PC-9 (cell line): Measurements from ENCODE around the gene ZNF513.

Source experiments
- EZH2 ChIP-seq: fragments of 200-600 bp; sonication (generic); IDR thresholded peaks from 2 replicates; pipeline ENCODE4 v1.8.0; 2017; ENCODE audit warnings: antibody characterized with exemption, low read depth
- TF ChIP-seq, protein P1 (sequence below): fragments of 200-600 bp; sonication (generic); conservative IDR thresholded peaks from 2 replicates; pipeline ENCODE4 v1.6.1; 2017; ENCODE audit warnings: mixed run types, antibody characterized with exemption, mild to moderate bottlenecking, moderate library complexity

DNA sequence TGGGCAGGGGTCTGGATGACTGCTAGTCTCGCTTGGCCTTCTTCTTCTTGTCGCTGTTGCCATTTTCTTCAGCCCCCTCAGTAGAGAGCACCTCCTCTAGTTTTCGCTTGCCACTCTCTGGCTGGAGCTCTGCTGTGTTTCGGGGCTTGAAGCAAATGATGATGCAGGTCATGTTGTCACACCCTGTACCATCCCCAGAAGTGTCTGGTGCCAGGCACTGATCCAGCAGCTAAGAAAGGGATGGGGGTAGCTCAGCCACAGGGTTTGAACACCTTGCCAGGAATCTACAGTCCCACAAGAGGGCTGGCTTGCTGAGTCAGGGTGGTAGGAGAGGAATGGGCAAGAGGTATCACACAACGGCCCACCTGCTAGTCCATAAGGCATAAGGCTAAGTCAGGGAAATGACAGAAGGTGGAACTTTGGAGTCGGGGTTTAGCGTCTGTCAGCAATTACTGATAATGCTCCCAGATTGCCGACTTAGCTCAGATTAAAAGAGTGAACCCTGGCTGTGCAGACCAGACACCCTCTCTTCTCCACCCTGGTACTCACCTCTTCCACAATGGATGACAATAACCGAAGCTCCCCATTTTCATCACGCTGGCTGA lies 1.1 kb upstream of the ZNF513 start:
- TF ChIP-seq, protein P1, sequence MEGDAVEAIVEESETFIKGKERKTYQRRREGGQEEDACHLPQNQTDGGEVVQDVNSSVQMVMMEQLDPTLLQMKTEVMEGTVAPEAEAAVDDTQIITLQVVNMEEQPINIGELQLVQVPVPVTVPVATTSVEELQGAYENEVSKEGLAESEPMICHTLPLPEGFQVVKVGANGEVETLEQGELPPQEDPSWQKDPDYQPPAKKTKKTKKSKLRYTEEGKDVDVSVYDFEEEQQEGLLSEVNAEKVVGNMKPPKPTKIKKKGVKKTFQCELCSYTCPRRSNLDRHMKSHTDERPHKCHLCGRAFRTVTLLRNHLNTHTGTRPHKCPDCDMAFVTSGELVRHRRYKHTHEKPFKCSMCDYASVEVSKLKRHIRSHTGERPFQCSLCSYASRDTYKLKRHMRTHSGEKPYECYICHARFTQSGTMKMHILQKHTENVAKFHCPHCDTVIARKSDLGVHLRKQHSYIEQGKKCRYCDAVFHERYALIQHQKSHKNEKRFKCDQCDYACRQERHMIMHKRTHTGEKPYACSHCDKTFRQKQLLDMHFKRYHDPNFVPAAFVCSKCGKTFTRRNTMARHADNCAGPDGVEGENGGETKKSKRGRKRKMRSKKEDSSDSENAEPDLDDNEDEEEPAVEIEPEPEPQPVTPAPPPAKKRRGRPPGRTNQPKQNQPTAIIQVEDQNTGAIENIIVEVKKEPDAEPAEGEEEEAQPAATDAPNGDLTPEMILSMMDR = no peak
- TF ChIP-seq EZH2 = no peak
